ENCODE measurements around the gene SDK1. TPM values are rescaled to one million over a fixed set of nuclear protein-coding genes. Genes with fewer than 3 reads are reported as not detected.

The SDK1 gene
- total RNA-seq, 1 donor from 2014 or later: 0.16 TPM

DNA sequence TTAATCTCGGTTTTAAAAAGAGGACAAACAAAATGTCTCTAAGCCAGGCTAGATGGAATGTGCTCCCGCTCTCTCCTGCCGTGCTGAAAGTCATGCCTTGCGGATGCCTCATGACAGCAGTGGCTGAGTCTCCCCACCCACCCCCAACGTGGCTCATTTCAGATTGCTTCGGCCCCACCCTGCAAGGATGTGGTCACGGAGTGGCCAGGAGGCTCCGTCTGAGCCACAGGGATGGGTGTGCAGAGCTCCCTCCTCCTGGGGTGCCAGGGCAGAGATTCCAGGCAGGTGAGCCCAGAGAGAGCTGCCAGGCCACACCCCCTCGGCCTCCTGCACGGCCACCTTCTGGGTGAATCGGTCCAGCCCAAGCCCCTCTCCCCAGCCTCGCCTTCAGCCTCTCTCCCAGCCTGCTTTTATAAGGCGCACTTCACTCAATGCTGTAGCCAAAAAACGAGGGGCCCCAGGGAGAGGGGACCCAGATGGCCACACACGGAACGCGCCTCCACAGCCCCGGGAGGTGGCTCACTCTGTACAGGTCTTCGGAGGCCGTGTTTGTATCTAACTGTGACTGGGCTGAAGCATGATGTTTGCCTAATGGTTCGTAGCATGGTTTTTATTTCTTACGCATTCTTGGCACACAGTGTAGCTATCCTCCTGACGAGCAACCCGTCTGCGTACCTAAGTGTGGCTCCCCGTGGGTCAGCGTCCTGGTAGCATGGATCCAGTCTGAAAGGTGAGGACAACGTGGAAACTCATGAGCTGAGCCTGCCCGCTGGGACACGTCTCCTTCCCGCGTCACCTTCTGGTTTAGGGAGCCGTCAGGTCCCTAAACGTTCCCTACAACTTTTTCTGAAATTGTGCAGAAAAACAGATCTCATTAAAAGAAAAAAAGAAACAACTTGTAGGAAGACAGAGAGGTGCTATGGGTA, 967.3 kb downstream of the SDK1 start:
- intact Hi-C loops (cut with micrococcal nuclease): no loop called here
- DNase-seq: no peak
- Mint-ChIP-seq H3K4me1 (no peaks in the 10 kb centered on the region), H3K9me3 (no peaks in the 10 kb centered on the region), H3K4me3 (no peak overlapping the region), H3K27me3 (no peaks in the 10 kb centered on the region), H3K27ac (no peak overlapping the region), H3K36me3 (ENCODE audit: low read depth) (no peaks in the 10 kb centered on the region)

DNA sequence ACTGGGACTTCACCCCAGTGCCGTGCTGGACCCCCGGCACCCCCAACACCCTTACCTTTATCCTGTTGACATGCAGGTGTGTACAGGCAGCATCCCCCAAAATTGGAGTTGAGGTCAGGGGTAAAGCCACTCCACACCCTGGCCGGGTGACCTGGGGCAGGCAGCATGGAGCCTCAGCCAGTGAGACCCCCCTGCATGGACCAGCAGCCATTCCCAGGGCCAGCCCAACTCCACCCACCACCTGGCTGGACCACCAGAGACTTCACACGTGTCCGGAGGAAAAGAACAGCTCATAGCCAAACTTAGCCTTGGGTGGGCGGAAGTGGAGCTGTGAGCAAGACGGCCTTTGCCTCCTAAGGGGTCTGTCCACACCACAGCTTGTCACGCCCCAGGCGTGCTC, 968.0 kb downstream of the SDK1 start:
- H3K27me3 Mint-ChIP-seq: no peaks in the 10 kb centered on the region
- H3K27ac Mint-ChIP-seq: no peak overlapping the region
- intact Hi-C loops (cut with micrococcal nuclease): no loop called here
- H3K4me1 Mint-ChIP-seq: no peaks in the 10 kb centered on the region
- no peak for DNase-seq
- no peak overlapping the region for H3K4me3 Mint-ChIP-seq
- H3K36me3 Mint-ChIP-seq (ENCODE audit: low read depth): no peaks in the 10 kb centered on the region
- no peaks in the 10 kb centered on the region for H3K9me3 Mint-ChIP-seq

DNA sequence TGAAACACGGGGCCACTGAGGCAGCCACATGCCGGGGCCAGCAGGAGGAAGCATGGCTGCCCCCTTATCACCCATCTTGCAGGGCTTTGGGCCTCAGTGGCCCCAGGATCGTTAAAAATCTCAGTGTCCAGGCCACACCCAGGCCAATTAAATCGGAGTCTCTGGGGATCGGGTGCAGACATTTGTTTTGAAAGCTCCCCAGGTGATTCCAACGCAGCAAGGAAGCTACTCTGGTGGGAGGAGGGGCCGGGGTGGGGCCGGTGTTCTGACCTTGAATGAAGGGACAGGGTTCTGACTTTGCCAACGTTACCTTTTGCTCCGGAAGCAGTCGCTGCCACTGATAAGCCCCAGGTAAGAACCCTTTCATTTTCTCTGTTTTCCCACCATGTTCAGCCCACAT, 968.7 kb downstream of the SDK1 start:
- no peaks in the 10 kb centered on the region for H3K4me1 Mint-ChIP-seq
- H3K36me3 Mint-ChIP-seq (ENCODE audit: low read depth): no peaks in the 10 kb centered on the region
- no peak overlapping the region for H3K27ac Mint-ChIP-seq
- no peaks in the 10 kb centered on the region for H3K27me3 Mint-ChIP-seq
- intact Hi-C loops (cut with micrococcal nuclease): no loop called here
- H3K4me3 Mint-ChIP-seq: no peak overlapping the region
- DNase-seq: no peak
- peaks cover 5% of the 10 kb centered on the region for H3K9me3 Mint-ChIP-seq

DNA sequence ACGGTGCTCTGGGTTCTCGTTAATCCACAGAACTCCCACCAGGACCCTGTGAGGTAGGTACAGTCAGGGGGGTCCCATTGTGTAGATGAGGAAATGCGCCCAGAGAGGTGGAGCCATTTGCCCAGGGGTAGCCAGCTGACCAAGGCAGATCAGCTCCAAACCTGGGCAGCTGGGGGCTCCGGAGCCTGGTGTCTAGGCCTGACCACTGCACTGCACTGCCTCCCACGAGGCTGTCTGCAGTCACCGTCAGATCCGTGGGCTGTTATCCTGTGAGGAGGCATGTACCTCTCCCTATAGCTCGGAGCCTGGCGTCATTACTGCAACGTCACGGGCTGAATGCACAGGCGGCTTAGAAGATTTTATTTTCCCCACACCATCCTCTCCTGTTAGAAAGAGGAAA, 969.2 kb downstream of the SDK1 start:
- no peak for DNase-seq
- peaks cover 5% of the 10 kb centered on the region for H3K9me3 Mint-ChIP-seq
- H3K4me1 Mint-ChIP-seq: no peaks in the 10 kb centered on the region
- H3K27me3 Mint-ChIP-seq: no peaks in the 10 kb centered on the region
- intact Hi-C loops (cut with micrococcal nuclease): no loop called here
- no peak overlapping the region for H3K27ac Mint-ChIP-seq
- no peak overlapping the region for H3K4me3 Mint-ChIP-seq
- H3K36me3 Mint-ChIP-seq (ENCODE audit: low read depth): no peaks in the 10 kb centered on the region

DNA sequence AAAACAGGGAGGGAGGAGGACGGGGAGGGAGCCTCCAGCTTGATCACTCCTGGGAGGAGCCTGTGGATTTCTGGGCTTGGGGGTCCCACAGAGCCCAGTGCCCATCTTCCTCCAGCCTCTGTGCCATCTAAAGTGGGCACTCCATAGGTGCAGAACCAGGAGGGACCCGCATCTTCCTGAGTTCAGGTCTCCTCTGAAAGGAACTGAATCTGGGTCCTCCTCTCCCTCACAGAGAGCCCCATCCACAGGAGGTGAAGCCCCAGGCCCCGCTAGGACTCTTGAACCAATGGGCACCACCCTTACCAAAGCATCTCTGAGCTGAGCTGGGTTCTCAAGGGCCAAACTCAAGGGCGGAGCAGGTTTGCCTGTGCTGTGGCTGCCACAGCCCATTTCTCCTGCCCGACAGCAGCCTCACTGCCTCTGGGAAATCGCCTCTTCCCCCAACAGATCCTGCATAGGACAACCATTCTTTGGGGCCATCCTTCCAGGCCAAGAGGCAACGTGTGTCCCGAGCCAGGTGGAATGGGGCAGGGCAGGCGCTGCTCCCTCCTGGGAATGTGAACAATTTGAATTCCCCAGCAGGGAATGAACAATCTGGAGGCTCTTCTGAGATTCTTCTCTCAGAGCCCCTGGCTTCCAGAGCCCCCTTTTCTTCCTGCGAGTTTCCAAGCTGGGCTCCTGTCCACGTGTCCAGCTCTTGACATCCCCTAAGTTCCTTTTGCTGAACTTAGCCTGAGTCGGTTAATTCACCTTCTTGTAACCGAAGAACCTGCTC, 970.1 kb downstream of the SDK1 start:
- intact Hi-C loops (cut with micrococcal nuclease): no loop called here
- H3K4me3 Mint-ChIP-seq: no peak overlapping the region
- H3K27ac Mint-ChIP-seq: no peak overlapping the region
- no peak for DNase-seq
- peaks cover 5% of the 10 kb centered on the region for H3K9me3 Mint-ChIP-seq
- H3K27me3 Mint-ChIP-seq: no peaks in the 10 kb centered on the region
- H3K4me1 Mint-ChIP-seq: no peaks in the 10 kb centered on the region
- no peaks in the 10 kb centered on the region for H3K36me3 Mint-ChIP-seq (ENCODE audit: low read depth)

DNA sequence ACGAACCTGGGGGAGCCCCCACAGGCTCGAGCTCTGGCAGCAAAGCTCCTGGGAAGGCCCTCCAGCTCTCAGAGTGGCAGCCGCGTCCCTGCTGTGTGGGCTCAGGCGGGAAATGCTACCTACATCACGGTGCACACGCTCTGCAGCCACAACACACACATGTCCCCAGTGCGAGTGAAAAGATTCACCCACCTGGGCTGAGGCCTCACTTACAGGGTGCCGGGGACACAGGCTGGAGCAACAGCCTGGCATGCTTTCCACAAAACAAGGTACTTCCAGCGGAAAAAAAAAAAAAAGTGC, 970.6 kb downstream of the SDK1 start:
- no peaks in the 10 kb centered on the region for H3K4me1 Mint-ChIP-seq
- no peak for DNase-seq
- no peaks in the 10 kb centered on the region for H3K36me3 Mint-ChIP-seq (ENCODE audit: low read depth)
- peaks cover 5% of the 10 kb centered on the region for H3K9me3 Mint-ChIP-seq
- no peaks in the 10 kb centered on the region for H3K27me3 Mint-ChIP-seq
- H3K4me3 Mint-ChIP-seq: no peak overlapping the region
- intact Hi-C loops (cut with micrococcal nuclease): no loop called here
- H3K27ac Mint-ChIP-seq: no peak overlapping the region

DNA sequence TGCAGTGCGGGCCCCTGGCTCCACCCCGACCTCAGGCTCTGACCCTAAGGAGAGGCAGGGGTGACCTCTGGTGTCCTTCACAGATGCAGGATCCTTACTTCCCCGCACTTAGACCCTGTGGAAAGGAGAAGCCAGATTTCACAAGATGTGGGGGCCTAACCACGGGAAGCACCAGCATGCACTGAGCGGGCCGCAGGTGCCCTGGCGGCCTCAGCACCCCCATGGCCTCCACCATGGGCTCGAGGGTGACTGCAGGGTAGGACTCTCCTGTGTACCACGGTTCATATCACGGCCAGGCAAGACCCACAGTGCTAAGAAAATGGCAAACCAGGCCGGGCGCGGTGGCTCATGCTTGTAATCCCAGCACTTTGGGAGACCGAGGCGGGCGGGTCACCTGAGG, 971.1 kb downstream of the SDK1 start:
- Mint-ChIP-seq H3K9me3 (peaks cover 5% of the 10 kb centered on the region), H3K4me1 (no peaks in the 10 kb centered on the region), H3K27me3 (no peaks in the 10 kb centered on the region), H3K36me3 (ENCODE audit: low read depth) (no peaks in the 10 kb centered on the region), H3K27ac (no peak overlapping the region), H3K4me3 (no peak overlapping the region)
- DNase-seq: no peak
- intact Hi-C loops (cut with micrococcal nuclease): no loop called here

DNA sequence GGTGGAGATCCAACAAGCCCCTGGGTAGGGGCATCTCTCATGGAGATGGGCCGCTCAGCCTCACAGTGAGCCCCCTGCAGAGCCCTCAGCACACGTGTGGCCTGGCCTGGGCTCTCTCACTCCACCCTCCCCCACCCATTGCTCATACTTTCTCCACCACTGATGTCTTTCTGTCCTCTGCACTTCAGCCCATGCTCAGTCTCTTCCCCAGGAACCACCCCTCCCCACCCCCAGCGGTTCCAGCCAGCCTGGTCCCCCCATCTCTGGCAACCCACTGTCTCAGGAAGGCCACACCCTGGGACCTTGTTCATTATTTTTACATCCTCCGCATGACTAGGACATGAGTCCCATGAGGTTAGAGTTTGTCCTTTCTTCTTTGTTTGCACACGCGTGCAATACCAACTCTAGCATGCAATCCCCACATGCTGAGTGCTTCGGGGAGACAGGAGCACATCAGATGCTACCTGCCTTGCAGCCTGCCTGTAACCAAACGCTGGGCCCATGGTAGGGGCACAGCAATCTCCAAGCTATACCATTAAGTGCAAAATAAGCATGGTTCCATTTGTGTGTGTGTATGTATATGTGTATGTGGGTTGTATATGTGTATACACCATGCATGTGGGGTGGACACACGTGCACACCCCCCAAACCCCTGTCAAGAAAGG, 972.6 kb downstream of the SDK1 start:
- no peak overlapping the region for H3K4me3 Mint-ChIP-seq

DNA sequence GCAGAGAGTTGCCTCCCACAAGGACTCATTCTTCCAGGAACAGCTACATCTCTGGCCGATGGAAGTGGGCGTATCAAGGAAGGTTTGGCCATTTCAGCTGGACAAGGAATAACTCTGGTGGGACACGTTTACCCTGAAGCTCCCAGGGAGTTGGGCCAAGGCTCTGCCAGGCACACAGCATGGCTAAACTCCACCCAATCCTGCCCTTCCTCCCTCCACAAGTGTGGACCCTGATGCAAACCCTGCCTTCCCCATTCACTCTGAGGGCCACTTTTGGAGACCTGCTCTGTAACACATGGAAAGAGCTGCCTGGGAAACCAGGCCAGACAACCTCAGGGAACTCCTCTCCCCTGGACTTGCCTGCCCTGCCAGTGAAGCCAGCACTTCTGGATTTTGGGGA, 973.2 kb downstream of the SDK1 start:
- Mint-ChIP-seq H3K27me3 (no peaks in the 10 kb centered on the region), H3K27ac (no peak overlapping the region), H3K4me3 (no peak overlapping the region), H3K9me3 (peaks cover 8% of the 10 kb centered on the region), H3K36me3 (ENCODE audit: low read depth) (no peaks in the 10 kb centered on the region), H3K4me1 (no peaks in the 10 kb centered on the region)
- no peak for DNase-seq
- intact Hi-C loops (cut with micrococcal nuclease): no loop called here

More for the DNA sequence above, 972.6 kb downstream of the SDK1 start:
- intact Hi-C loops (cut with micrococcal nuclease): no loop called here
- Mint-ChIP-seq H3K4me1 (no peaks in the 10 kb centered on the region), H3K27me3 (no peaks in the 10 kb centered on the region), H3K9me3 (peaks cover 7% of the 10 kb centered on the region), H3K36me3 (ENCODE audit: low read depth) (no peaks in the 10 kb centered on the region), H3K27ac (no peak overlapping the region)
- DNase-seq: no peak

DNA sequence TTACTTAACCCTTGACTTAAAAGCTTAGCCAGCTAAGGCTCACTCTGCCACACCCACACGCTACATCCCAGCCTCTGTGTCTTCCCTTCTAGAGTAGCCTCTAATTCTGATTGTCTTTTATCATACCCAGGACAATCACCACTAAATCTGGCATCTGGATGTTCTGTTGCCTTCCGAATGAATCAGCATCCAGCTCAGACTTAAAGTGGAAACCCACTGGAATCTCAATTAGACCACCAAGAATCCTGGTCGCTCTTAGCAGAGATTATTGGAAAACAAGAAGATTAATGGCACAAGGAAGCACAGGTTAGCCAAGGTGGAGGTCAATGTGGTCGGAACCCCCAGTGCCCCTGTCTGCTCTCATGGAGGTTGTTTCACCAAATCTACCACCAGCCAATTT, 976.9 kb downstream of the SDK1 start:
- Mint-ChIP-seq H3K36me3 (ENCODE audit: low read depth) (no peaks in the 10 kb centered on the region), H3K27ac (no peak overlapping the region), H3K4me1 (peaks cover 2% of the 10 kb centered on the region), H3K9me3 (peaks cover 16% of the 10 kb centered on the region), H3K4me3 (no peak overlapping the region), H3K27me3 (no peaks in the 10 kb centered on the region)
- DNase-seq: no peak
- intact Hi-C loops (cut with micrococcal nuclease): no loop called here

DNA sequence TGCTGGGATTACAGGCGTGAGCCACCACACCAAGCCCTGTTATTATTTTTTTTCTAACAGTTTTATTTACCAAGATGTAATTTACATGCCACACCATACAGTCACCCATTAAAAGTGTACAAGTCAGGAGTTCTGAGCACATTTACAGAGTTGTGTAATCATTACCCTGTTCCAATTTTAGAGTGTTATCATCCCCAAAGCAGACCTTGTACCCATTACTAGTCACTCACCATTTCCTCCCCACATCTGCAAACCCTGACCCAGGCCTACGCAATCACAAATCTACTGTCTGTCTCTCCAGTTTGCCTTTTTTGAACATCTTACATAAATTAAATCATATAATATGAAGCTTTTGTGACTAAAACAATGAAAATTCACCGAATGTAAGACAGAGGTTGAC, 978.2 kb downstream of the SDK1 start:
- H3K27me3 Mint-ChIP-seq: no peaks in the 10 kb centered on the region
- H3K9me3 Mint-ChIP-seq: peaks cover 16% of the 10 kb centered on the region
- H3K27ac Mint-ChIP-seq: no peak overlapping the region
- no peak overlapping the region for H3K4me3 Mint-ChIP-seq
- no peaks in the 10 kb centered on the region for H3K36me3 Mint-ChIP-seq (ENCODE audit: low read depth)
- no peak for DNase-seq
- intact Hi-C loops (cut with micrococcal nuclease): no loop called here
- peaks cover 2% of the 10 kb centered on the region for H3K4me1 Mint-ChIP-seq

DNA sequence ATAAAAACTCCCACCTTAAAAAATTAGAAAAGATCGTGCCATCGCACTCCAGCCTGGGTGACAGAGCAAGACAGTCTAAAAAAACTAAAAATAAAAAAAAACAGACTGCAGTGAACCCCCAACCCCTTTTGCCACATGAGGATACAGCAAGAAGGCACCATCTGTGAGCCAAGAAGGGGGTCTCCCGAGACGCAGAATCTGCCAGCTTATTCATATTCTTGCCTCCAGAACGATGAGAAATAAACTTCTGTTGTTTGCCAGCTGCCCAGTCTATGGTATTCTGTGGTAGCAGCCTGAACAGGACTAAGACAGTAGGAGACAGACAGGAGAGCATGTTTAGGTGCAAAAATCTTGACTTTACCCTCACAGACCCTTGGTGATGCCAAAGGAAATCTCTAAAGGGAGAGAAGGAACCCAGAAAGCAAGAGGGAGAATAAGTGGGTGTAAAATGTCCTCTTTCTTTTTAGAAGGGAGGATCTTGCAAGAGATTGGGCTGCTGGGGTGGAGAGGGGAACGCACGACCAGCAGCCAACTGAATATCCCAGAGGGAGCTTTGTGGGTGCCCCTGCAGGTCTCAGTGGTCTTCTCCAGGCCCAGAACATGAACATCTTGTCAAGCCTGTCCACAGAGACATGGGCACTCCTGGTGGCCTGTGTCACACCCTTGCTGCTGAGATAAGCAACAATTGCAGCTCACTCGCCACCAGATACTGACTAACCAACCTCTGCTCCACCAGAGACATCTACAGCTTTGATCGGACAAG, 980.4 kb downstream of the SDK1 start:
- Mint-ChIP-seq H3K27ac (no peak overlapping the region), H3K27me3 (no peaks in the 10 kb centered on the region), H3K9me3 (peaks cover 11% of the 10 kb centered on the region), H3K4me1 (peaks cover 2% of the 10 kb centered on the region), H3K4me3 (no peak overlapping the region), H3K36me3 (ENCODE audit: low read depth) (no peaks in the 10 kb centered on the region)
- no peak for DNase-seq
- intact Hi-C loops (cut with micrococcal nuclease): no loop called here

DNA sequence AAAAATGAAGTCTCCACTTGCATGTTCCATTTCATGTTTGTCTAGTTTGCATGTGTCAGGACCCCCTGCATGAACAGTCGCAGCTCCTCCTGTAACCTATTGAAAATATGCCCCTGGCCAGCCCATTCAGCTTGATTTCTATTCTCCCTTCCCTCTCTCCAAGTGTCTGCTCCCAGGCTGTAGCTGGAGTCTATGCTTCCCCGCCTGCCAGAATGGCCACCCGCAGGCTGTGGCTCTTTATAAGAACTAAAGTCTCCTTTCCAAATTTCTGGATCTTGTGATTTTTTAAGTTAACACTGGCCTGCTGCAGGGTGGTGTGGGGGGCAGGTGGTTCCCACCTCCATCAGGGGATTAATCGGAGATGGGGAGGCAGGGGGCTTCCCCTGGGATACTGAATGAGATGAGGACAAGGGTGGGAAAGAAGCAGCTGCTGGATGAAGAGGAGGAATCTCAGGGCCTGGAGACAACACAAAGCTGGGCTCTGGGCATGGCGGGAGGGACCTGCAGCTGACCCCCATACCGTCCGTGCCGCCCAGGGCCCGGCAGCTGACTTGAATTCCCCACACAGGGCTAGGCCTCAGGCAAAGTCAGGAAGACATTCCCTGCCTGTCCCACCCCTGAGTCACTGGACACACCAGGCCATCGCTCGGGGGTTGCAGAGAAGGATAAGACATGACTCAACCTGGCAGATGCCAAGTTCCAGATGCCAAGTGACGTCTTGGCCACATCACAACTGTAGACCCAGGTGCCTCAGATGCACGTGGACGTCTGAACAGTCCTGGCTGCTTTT, 981.6 kb downstream of the SDK1 start:
- Mint-ChIP-seq H3K4me1 (peaks cover 2% of the 10 kb centered on the region), H3K9me3 (peaks cover 11% of the 10 kb centered on the region), H3K27ac (no peak overlapping the region), H3K4me3 (no peak overlapping the region), H3K36me3 (ENCODE audit: low read depth) (no peaks in the 10 kb centered on the region), H3K27me3 (no peaks in the 10 kb centered on the region)
- no peak for DNase-seq
- intact Hi-C loops (cut with micrococcal nuclease): no loop called here

All from activated CD4-positive, alpha-beta T cell treated with anti-CD3 and anti-CD28 coated beads, Interleukin-2, amount 10 ng/mL, durations not matched to agents 24 days and 14 days (primary cell).